SK-N-SH (cell line): ENCODE data around the gene ECM1. TPM values are rescaled to one million over a fixed set of nuclear protein-coding genes. Genes with fewer than 3 reads are reported as not detected.

ENCODE experiments used
- CTCF ChIA-PET: fragments of 300-600, 350-600 bp; formaldehyde crosslinking; extraction: SDS; loops from one replicate; lab custom pipeline; 2021; lab: Yijun Ruan, JAX
- POLR2A ChIA-PET: fragments of 350-600 bp; sonication (Branson Sonifier 250); formaldehyde crosslinking; extraction: SDS; loops from one replicate; lab custom pipeline; 2020; ENCODE audit warnings: antibody characterized with exemption, inconsistent platforms; lab: Yijun Ruan, JAX
- DNase-seq: peaks from one replicate; pipeline ENCODE4 v3.0.0; 2012
- H2AFZ ChIP-seq: fragments of 200-600 bp; sonication (generic); 2 replicates; pipeline ENCODE4 v1.8.1; 2016; ENCODE audit warnings: antibody characterized with exemption, mild to moderate bottlenecking, low read depth
- H3F3A ChIP-seq: fragments of 200-600 bp; sonication (generic); replicated peaks from 2 replicates; pipeline ENCODE3; 2016; ENCODE audit warnings: antibody characterized with exemption, mild to moderate bottlenecking; ENCODE audit not compliant: insufficient read depth
- H3K27ac ChIP-seq, 2 experiments: fragments of 200-500 bp in 1 of 2; fragments of 200-600 bp in 1 of 2; sonication (Bioruptor generic) in 1 of 2; sonication (generic), shearing (Covaris generic) in 1 of 2; 2 replicates each; pipeline versions ENCODE4 v1.5.1 to v1.6.1; 2014 to 2016; ENCODE audit warnings: low read depth in 2 of 2, inconsistent platforms in 1 of 2, low read length in 1 of 2, mild to moderate bottlenecking in 1 of 2, mixed read lengths in 1 of 2
- H3K27me3 ChIP-seq: fragments of 200-600 bp; sonication (generic), shearing (Covaris generic); 2 replicates; pipeline ENCODE4 v1.6.1; 2016; ENCODE audit warnings: mixed run types; ENCODE audit not compliant: insufficient read depth
- H3K36me3 ChIP-seq, 2 experiments: fragments of 200-500 bp in 1 of 2; fragments of 200-600 bp in 1 of 2; sonication (Bioruptor generic) in 1 of 2; sonication (generic) in 1 of 2; replicated peaks in 1 of 2; 2 replicates each; pipeline versions ENCODE3 to v1.5.1; 2014 to 2016; ENCODE audit warnings: low read length in 1 of 2, mild to moderate bottlenecking in 1 of 2; ENCODE audit not compliant: insufficient read depth in 2 of 2, control insufficient read depth in 1 of 2
- H3K4me1 ChIP-seq, 2 experiments: fragments of 200-500 bp in 1 of 2; fragments of 200-600 bp in 1 of 2; sonication (Bioruptor generic) in 1 of 2; sonication (generic), shearing (Covaris generic) in 1 of 2; 2 replicates each; pipeline versions ENCODE4 v1.5.1 to v1.6.1; 2014 to 2016; ENCODE audit warnings: low read depth in 1 of 2, low read length in 1 of 2, mixed run types in 1 of 2; ENCODE audit not compliant: insufficient read depth in 2 of 2, control insufficient read depth in 1 of 2
- H3K4me2 ChIP-seq: fragments of 200-600 bp; sonication (generic), shearing (Covaris generic); 2 replicates; pipeline ENCODE4 v1.6.1; 2017; ENCODE audit warnings: mixed run types
- H3K4me3 ChIP-seq, 2 experiments: fragments of 200-500 bp in 1 of 2; fragments of 200-600 bp in 1 of 2; sonication (Bioruptor generic) in 1 of 2; sonication (generic), shearing (Covaris generic) in 1 of 2; 2 replicates each; pipeline versions ENCODE4 v1.5.1 to v1.8.1; 2014 to 2016; ENCODE audit warnings: low read depth in 2 of 2, inconsistent platforms in 1 of 2, low read length in 1 of 2, mild to moderate bottlenecking in 1 of 2, mixed read lengths in 1 of 2, moderate library complexity in 1 of 2
- H3K79me2 ChIP-seq: fragments of 200-600 bp; sonication (generic); 2 replicates; pipeline ENCODE4 v1.8.1; 2017; ENCODE audit warnings: mild to moderate bottlenecking; ENCODE audit not compliant: insufficient read depth
- H3K9ac ChIP-seq: fragments of 200-600 bp; sonication (generic); 2 replicates; pipeline ENCODE4 v1.6.1; 2017; ENCODE audit warnings: mixed run types
- H3K9me2 ChIP-seq: fragments of 200-600 bp; sonication (generic); 2 replicates; pipeline ENCODE4 v1.6.1; 2017; ENCODE audit warnings: mixed run types
- H3K9me3 ChIP-seq: fragments of 200-600 bp; sonication (generic); 2 replicates; pipeline ENCODE4 v1.6.1; 2017; ENCODE audit warnings: mixed run types, mild to moderate bottlenecking, moderate library complexity
- H4K20me1 ChIP-seq: fragments of 200-600 bp; sonication (generic); 2 replicates; pipeline ENCODE4 v1.6.1; 2017; ENCODE audit warnings: mild to moderate bottlenecking, mixed run types; ENCODE audit not compliant: insufficient read depth
- EP300 ChIP-seq, 2 experiments: IDR thresholded peaks; 2 replicates each; pipeline versions ENCODE4 v1.4.0 to v1.6.1; 2012; ENCODE audit warnings: borderline replicate concordance in 1 of 2, low read depth in 1 of 2, low read length in 1 of 2
- EZH2phosphoT487 ChIP-seq: fragments of 200-600 bp; sonication (generic); IDR thresholded peaks from 2 replicates; pipeline ENCODE4 v1.6.1; 2017; ENCODE audit warnings: low read depth, mixed run types, mild to moderate bottlenecking, antibody characterized with exemption, moderate library complexity, borderline replicate concordance
- FOSL2 ChIP-seq: IDR thresholded peaks from 2 replicates; pipeline ENCODE4 v1.4.0; 2012; ENCODE audit warnings: low read depth, mild to moderate bottlenecking, moderate library complexity, borderline replicate concordance
- FOXJ3 ChIP-seq: sonication (generic); formaldehyde crosslinking; IDR thresholded peaks from 2 replicates; pipeline ENCODE4 v1.5.1; 2020; ENCODE audit warnings: mild to moderate bottlenecking, missing genetic modification reagents
- FOXM1 ChIP-seq: IDR thresholded peaks from 2 replicates; pipeline ENCODE4 v1.4.0; 2012; ENCODE audit warnings: low read depth, mild to moderate bottlenecking
- GABPA ChIP-seq: IDR thresholded peaks from 2 replicates; pipeline ENCODE4 v1.4.0; 2012; ENCODE audit warnings: low read depth, mild to moderate bottlenecking
- GATA2 ChIP-seq: sonication (generic); formaldehyde crosslinking; IDR thresholded peaks from 2 replicates; pipeline ENCODE4 v1.5.0; 2020; ENCODE audit warnings: mild to moderate bottlenecking, missing genetic modification reagents
- IRF3 ChIP-seq: fragments of 150-350 bp; IDR thresholded peaks from 2 replicates; pipeline ENCODE4 v1.6.1; 2016; ENCODE audit warnings: mild to moderate bottlenecking, low read depth, low read length
- JUND ChIP-seq: IDR thresholded peaks from 2 replicates; pipeline ENCODE4 v1.4.0; 2012
- MAX ChIP-seq: IDR thresholded peaks from 2 replicates; pipeline ENCODE4 v1.4.0; 2012; ENCODE audit warnings: low read depth
- MEF2A ChIP-seq: IDR thresholded peaks from 2 replicates; pipeline ENCODE4 v1.4.0; 2012; ENCODE audit warnings: low read depth, borderline replicate concordance
- MXI1 ChIP-seq: IDR thresholded peaks from 2 replicates; pipeline ENCODE4 v1.6.1; 2012; ENCODE audit warnings: mild to moderate bottlenecking, low read depth, low read length, improper control_type of control experiment
- POLR2AphosphoS5 ChIP-seq: IDR thresholded peaks from 2 replicates; pipeline ENCODE4 v1.6.1; 2012; ENCODE audit warnings: low read depth, low read length
- RAD21 ChIP-seq: IDR thresholded peaks from 2 replicates; pipeline ENCODE4 v1.6.1; 2012; ENCODE audit warnings: mild to moderate bottlenecking, low read length
- RCOR1 ChIP-seq: fragments of 150-350 bp; IDR thresholded peaks from 2 replicates; pipeline ENCODE4 v1.6.1; 2017; ENCODE audit warnings: antibody characterized with exemption, low read length
- REST ChIP-seq: IDR thresholded peaks from 2 replicates; pipeline ENCODE4 v1.6.1; 2012; ENCODE audit warnings: mild to moderate bottlenecking, low read depth, low read length, moderate library complexity
- RFX5 ChIP-seq: IDR thresholded peaks from 2 replicates; pipeline ENCODE4 v1.6.1; 2012; ENCODE audit warnings: mild to moderate bottlenecking, improper control_type of control experiment, low read length
- RXRA ChIP-seq: IDR thresholded peaks from 2 replicates; pipeline ENCODE4 v1.4.0; 2012; ENCODE audit warnings: low read depth, mild to moderate bottlenecking, borderline replicate concordance
- SIN3A ChIP-seq: IDR thresholded peaks from 2 replicates; pipeline ENCODE4 v1.6.1; 2012; ENCODE audit warnings: low read depth, mild to moderate bottlenecking, low read length, moderate library complexity, borderline replicate concordance
- TEAD4 ChIP-seq: IDR thresholded peaks from 2 replicates; pipeline ENCODE4 v1.4.0; 2012; ENCODE audit warnings: mild to moderate bottlenecking, borderline replicate concordance; ENCODE audit not compliant: insufficient read depth
- USF1 ChIP-seq: IDR thresholded peaks from 2 replicates; pipeline ENCODE4 v1.4.0; 2012; ENCODE audit warnings: low read depth, borderline replicate concordance
- WGBS: methylation state at CpG from one replicate; pipeline ENCODE4 v1.1.6; 2017; ENCODE audit warnings: low lambda C conversion rate; 5-methylcytosine and 5-hydroxymethylcytosine counted together
- polyA plus RNA-seq, 3 experiments: library from polyadenylated mRNA; depleted of rRNA; stranded (reverse); fragments of >200 nt; gene quantifications; 2 replicates each; pipeline ENCODE4 v1.2.3, GENCODE V29; 2012
- TF ChIP-seq, protein P1 (sequence below): fragments of 150-350 bp; IDR thresholded peaks from 2 replicates; pipeline ENCODE4 v1.6.1; 2017; ENCODE audit warnings: antibody characterized with exemption, low read length, low read depth, borderline replicate concordance

ECM1 gene
- polyA plus RNA-seq, 1 of the 3 experiments (the other 2 are of a cell fraction), result 32.3 TPM

- TF ChIP-seq, protein P1, sequence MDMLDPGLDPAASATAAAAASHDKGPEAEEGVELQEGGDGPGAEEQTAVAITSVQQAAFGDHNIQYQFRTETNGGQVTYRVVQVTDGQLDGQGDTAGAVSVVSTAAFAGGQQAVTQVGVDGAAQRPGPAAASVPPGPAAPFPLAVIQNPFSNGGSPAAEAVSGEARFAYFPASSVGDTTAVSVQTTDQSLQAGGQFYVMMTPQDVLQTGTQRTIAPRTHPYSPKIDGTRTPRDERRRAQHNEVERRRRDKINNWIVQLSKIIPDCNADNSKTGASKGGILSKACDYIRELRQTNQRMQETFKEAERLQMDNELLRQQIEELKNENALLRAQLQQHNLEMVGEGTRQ, result no peak
- TF ChIP-seq POLR2AphosphoS5, result no peak
- TF ChIP-seq MEF2A, result no peak
- no peak for TF ChIP-seq SIN3A
- no peak for TF ChIP-seq TEAD4
- TF ChIP-seq FOSL2, result no peak
- TF ChIP-seq MAX, result no peak
- no peak for TF ChIP-seq USF1
- TF ChIP-seq GABPA, result no peak
- TF ChIP-seq IRF3, result no peak
- no peak for TF ChIP-seq EZH2phosphoT487
- TF ChIP-seq EP300 (IDR thresholded peaks at IDR 0.05; ENCODE audit: borderline replicate concordance in 1 of 2, low read depth in 1 of 2, low read length in 1 of 2), result no peak
Measured at GRCh38 chr1:150529017-150529416, 21.1 kb downstream of the ECM1 start (continued).

DNA sequence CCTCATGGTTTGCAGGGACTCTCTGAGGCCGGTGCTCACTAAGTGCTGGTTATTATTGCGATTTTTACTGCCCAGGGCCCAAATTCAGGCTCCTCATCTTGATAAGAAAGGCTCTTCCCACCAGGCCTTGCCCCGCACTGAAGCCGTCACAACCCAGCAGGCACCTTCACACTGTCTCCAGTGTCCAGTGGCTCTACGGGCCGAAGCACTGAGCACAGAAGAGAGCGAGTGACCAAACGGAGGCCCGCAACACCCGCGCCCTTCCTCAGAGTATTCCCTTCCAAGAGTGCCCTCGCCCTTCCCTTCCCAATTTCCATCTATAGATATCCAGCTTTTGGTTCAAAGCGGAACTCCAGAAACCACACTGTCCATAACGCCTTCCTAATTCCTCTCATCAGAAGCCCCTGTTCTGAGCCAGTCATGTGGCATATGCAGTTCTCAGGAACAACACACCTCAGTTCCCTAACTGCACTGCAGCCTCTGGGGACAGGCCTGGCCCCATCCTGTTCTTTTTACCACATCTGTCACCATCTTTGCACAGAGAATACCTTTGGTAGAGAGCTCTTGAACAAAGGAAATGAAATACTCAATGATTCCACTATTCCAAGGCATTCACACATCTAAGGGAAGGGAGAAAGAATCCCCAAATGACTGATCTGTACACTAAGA, 22.7 kb downstream of the ECM1 start:
- H3K4me3 ChIP-seq, result no peak overlapping the region
- H3K36me3 ChIP-seq, result no peaks in the 10 kb centered on the region
- no peaks in the 10 kb centered on the region for H3K27me3 ChIP-seq
- CTCF ChIA-PET, result interaction anchor here (0.7 to 4.6 kb wide), 9 partner anchors 14 to 476 kb away, joined by 3 to 69 read pairs (median 19); partner anchors contain the start of genes ADAMTSL4, ECM1, FALEC and MINDY1
- 94% methylated on average over 13 of the region's 14 CpGs for WGBS
- H3K9me2 ChIP-seq, result no peaks in the 10 kb centered on the region
- TF ChIP-seq GATA2 (no peak), RFX5 (no peak), FOXJ3 (no peak), TEAD4 (no peak), FOXM1 (no peak), MXI1 (no peak), REST (no peak), RXRA (no peak), RAD21 (no peak), FOSL2 (no peak), MAX (no peak), RCOR1 (no peak), JUND (no peak), EP300 (IDR thresholded peaks at IDR 0.05; ENCODE audit: borderline replicate concordance in 1 of 2, low read depth in 1 of 2, low read length in 1 of 2) (no peak), SIN3A (no peak)
- no peak overlapping the region for H3K9ac ChIP-seq
- no peak overlapping the region for H3K4me2 ChIP-seq
- H3K27ac ChIP-seq, result no peak overlapping the region
- H2AFZ ChIP-seq, result no peak overlapping the region
- H4K20me1 ChIP-seq, result no peaks in the 10 kb centered on the region
- H3K9me3 ChIP-seq, result no peaks in the 10 kb centered on the region
- no peaks in the 10 kb centered on the region for H3K79me2 ChIP-seq
- DNase-seq, result no peak
- POLR2A ChIA-PET, result no interaction called here
- H3K4me1 ChIP-seq, result peaks cover 4 to 5% of the 10 kb centered on the region in 2 experiments; a peak in 2 of 4 replicates
- H3F3A ChIP-seq, result peaks cover 13% of the 10 kb centered on the region
